HG03095 (cell line): Measurements from ENCODE around the gene ZNF746.
A peak's percentile ranks its signal among the peaks of the same experiment; 100 is the strongest.

ENCODE experiments used
- ATAC-seq: cut with Tn5 transposase; IDR thresholded peaks from one replicate; pipeline ENCODE4 v1.9.1; 2021; ENCODE audit warnings: moderate library complexity; ENCODE audit not compliant: unreplicated experiment

Gene ZNF746

DNA sequence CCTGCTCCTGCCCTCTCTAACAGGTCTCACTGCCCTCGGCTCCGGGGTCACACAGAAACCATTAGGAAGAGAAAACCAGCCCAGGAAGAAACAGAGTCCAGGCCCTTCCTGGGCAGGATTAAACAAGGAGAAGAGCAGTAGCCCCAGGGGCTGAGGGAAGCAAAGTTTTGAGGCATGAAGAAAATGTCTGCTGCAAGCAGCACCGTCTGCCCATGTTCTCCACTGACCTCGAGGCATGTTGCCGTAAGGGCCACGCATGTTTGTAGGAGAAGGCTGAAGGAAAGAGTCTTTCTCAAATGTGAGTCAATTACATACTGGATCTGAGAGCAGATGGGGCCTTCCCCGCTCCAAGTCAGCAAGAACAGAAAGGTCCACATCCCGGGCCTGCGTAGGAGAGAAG lies 4.2 kb downstream of the ZNF746 start:
- ATAC-seq, result no peak

- no peak for ATAC-seq
These were observed 7.4 kb downstream of the ZNF746 start for GRCh38 chr7:149490083-149490760.

DNA sequence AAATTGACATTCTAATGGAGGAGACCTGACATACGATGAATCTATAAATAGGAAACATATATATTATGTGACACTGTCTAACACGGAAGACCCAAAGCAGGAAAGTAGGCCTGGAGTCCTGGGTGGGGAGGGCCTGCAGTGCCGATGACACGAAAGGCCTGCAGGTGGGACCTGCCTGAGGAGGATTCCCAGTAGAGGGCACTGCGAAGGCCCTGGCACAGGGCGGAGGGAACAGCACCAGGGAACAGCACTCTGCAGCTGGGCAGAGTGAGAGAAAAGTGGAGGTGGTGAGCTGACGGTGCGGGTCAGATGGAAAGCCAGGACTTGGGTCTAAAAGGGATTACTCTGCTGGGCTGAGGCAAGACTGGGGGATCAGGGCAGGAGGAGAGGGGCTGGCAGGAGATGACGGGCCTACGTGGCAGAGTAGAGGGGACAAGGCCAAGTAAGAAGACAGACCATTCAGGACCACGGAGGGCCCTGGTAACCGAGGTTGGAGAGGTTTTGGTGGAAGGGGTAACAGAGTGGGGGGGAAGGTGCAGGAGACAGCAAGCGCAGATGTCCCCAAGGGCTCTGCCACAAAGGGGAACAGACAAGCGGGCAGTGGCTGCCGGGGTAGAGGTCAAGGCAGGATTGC lies 8.1 kb downstream of the ZNF746 start:
- no peak for ATAC-seq

DNA sequence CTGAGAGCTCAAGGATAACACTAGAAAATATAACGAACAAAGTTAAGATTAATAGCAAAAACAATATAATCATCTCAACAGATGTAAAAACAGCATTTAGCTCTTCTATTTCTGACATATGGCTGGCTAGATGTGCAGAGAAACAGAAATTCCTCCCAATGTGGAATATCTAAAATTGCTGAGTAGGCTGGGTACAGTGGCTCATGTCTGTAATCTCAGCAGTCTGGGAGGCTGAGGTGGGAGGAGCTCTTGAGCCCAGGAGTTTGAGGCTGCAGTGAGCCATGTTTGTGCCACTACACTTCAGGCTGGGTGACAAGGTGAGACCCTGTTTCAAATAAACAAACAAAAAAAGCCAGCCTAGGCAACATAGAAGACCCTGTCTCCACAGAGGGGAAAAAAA lies 18.0 kb downstream of the ZNF746 start:
- ATAC-seq, result no peak

- ATAC-seq, result no peak
These were observed 18.9 kb downstream of the ZNF746 start for GRCh38 chr7:149478754-149479153.

DNA sequence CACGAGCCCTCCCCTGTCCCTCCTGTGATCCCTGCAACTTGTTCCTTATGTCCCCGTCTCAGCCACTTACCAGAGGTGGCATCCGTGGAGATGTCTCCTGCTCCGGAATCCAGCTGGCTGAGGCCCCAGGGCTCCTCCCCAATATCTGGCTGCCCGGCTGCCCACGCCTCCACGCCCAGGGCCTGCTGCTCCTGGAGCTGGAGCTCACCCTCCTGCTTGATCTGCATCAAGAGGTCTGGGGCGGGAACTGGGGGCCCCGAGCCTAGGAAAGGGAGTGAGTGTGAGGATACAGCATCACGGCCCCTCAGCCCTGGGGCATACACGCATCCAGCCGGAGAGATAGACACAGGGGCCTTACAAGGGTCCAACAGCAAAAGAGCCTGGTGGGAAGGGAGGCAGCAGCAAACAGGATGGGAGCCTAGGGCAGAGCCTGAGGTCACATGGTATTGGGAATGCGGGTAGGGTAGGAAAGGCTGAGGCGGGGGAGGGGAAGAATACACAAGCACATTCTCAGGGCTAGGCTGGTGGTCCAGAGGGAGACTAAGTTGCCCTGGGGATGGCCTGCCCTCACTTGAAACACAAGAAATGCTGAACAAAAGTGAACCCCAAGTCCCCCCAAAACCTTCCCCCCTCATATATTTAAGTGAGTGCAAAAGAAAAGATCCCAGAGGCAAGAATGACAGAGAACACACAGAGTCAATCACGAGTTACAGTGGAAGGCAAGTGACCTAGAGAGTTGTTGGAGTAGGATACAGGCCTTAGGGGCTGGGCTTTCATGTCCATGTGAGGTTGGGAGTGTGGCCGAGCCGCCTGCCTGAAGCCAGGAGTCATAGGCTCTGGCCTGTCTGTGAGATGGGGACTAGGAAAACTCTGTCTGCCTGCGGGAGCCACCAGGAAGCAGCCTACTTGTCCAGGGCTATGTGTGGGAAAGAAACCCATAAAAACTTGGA lies 19.8 kb downstream of the ZNF746 start:
- ATAC-seq, result no peak

DNA sequence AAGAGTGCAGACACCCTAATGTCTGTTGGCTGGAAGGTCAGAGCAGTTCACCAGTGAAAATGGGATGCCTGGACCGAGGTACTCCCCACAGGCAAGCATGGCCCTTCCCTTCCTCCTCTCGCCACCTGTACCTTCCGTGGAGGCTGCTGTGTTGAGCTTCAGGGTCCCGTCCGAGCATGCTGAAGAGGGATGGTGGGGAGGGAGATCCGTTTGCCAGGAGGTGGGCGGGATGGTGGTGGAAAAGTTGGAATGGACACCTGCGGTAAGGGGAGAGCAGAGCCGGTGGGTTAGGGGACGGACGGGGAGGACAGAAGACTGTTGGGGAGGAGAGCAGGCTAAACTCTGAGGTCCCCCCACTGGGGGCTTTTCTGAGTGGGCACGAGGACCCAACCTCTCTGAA lies 20.8 kb downstream of the ZNF746 start:
- ATAC-seq, result no peak

GRCh38 chr7:149475121-149476045 lies 22.2 kb downstream of the ZNF746 start:
- ATAC-seq, result no peak

GRCh38 chr7:149474309-149475120 lies 23.1 kb downstream of the ZNF746 start:
- ATAC-seq, result no peak

DNA sequence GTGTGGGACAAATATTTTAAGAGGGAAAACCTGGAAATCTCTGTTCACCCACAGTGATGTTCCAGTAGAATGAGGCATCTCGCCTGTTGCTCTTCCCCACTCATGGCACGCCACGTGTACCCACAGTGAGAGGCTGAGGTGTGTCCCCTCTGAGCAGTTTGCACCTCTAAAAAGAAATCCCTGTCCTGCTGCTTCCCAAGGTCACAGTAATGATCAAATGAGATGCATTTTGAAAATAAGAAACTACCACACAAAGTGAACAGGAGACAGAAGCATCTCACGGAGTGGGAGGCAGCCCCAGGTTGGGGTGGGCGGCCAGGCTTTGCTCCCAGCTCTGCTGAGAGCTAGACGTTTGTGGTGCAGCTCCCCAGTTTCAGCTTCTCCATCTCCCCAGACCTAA lies 24.4 kb downstream of the ZNF746 start:
- no peak for ATAC-seq

- ATAC-seq, result no peak
These were observed 26.2 kb downstream of the ZNF746 start for GRCh38 chr7:149471289-149471953.

- no peak for ATAC-seq
These were observed 27.8 kb downstream of the ZNF746 start for GRCh38 chr7:149469806-149470205.

- ATAC-seq, result no peak
These were observed 29.4 kb downstream of the ZNF746 start for GRCh38 chr7:149468208-149468607.

GRCh38 chr7:149467321-149467859 lies 30.2 kb downstream of the ZNF746 start:
- ATAC-seq, result no peak

DNA sequence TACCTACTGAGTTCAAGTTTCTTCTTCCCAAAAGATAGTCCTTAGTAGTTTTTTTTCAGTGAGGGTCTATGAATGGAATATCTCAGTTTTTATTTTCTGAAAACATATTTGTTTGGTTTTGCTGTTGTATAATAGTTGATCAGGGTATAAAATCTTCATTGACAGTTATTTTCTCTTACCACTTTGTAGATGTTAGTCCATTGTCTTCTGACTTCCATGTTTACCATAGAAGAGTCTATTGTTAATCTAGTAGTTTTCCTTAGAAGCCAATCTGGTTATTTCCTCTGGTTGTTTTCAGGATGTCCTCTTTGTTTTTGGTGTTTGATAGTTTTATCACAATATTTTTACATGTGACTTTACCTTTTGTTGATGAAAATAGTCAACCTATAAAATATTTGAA lies 31.2 kb downstream of the ZNF746 start:
- no peak for ATAC-seq

- ATAC-seq, result no peak
These were observed 34.0 kb downstream of the ZNF746 start for GRCh38 chr7:149463500-149464161.

- ATAC-seq, result no peak
These were observed 35.5 kb downstream of the ZNF746 start for GRCh38 chr7:149462101-149462520.

- peak; percentile 95 for ATAC-seq
These were observed 36.9 kb downstream of the ZNF746 start, which contains the start of gene ZNF777 for GRCh38 chr7:149460493-149461277. Gene ZNF777 (minus strand): TSS chr7:149461062. CDS start chr7:149456022, 5,040 bp downstream.
